Measurements from ENCODE around the gene AKNA. TPM values are rescaled to one million over a fixed set of nuclear protein-coding genes. Genes with fewer than 3 reads are reported as not detected.

Gene AKNA
- total RNA-seq, 1 experiment from 2014 or later: 3.9 TPM

GRCh38 chr9:114375386-114376175 is 12.2 kb downstream of the AKNA start:
- intact Hi-C loops (cut with micrococcal nuclease; ENCODE audit: unreplicated experiment): no loop called here
- BruUV-seq (replicated peaks): no TSS peak
- no peaks in the 10 kb centered on the region for H3K9me3 Mint-ChIP-seq (ENCODE audit: low read depth, unreplicated experiment)
- no peak for DNase-seq
- no peak for TF ChIP-seq CTCF (IDR thresholded peaks at IDR 0.05; ENCODE audit: unreplicated experiment)
- no peaks in the 10 kb centered on the region for H3K27me3 Mint-ChIP-seq (ENCODE audit: unreplicated experiment)
- CTCF ChIA-PET: no interaction called here
- H3K4me1 Mint-ChIP-seq (ENCODE audit: low read depth, unreplicated experiment): no peaks in the 10 kb centered on the region
- no peak overlapping the region for H3K4me3 Mint-ChIP-seq (ENCODE audit: low read depth, unreplicated experiment)
- no peak overlapping the region for H3K27ac Mint-ChIP-seq (ENCODE audit: unreplicated experiment)
- no peaks in the 10 kb centered on the region for H3K36me3 Mint-ChIP-seq (ENCODE audit: insufficient read depth, unreplicated experiment)

- Mint-ChIP-seq H3K36me3 (ENCODE audit: insufficient read depth, unreplicated experiment) (no peaks in the 10 kb centered on the region), H3K4me1 (ENCODE audit: low read depth, unreplicated experiment) (no peaks in the 10 kb centered on the region), H3K4me3 (ENCODE audit: low read depth, unreplicated experiment) (no peak overlapping the region), H3K9me3 (ENCODE audit: low read depth, unreplicated experiment) (no peaks in the 10 kb centered on the region), H3K27ac (ENCODE audit: unreplicated experiment) (no peak overlapping the region), H3K27me3 (ENCODE audit: unreplicated experiment) (no peaks in the 10 kb centered on the region)
- CTCF ChIA-PET: no interaction called here
- no TSS peak for BruUV-seq (replicated peaks)
- TF ChIP-seq CTCF (IDR thresholded peaks at IDR 0.05; ENCODE audit: unreplicated experiment): no peak
- DNase-seq: no peak
- intact Hi-C loops (cut with micrococcal nuclease; ENCODE audit: unreplicated experiment): no loop called here
These were observed 12.8 kb downstream of the AKNA start for GRCh38 chr9:114374936-114375335.

GRCh38 chr9:114373960-114374730 is 13.6 kb downstream of the AKNA start:
- Mint-ChIP-seq H3K4me3 (ENCODE audit: low read depth, unreplicated experiment) (no peak overlapping the region), H3K4me1 (ENCODE audit: low read depth, unreplicated experiment) (no peaks in the 10 kb centered on the region), H3K36me3 (ENCODE audit: insufficient read depth, unreplicated experiment) (no peaks in the 10 kb centered on the region), H3K9me3 (ENCODE audit: low read depth, unreplicated experiment) (no peaks in the 10 kb centered on the region), H3K27me3 (ENCODE audit: unreplicated experiment) (no peaks in the 10 kb centered on the region), H3K27ac (ENCODE audit: unreplicated experiment) (no peak overlapping the region)
- no peak for TF ChIP-seq CTCF (IDR thresholded peaks at IDR 0.05; ENCODE audit: unreplicated experiment)
- intact Hi-C loops (cut with micrococcal nuclease; ENCODE audit: unreplicated experiment): no loop called here
- DNase-seq: no peak
- CTCF ChIA-PET: interaction anchor here (0.5 kb wide), 1 partner anchor 29 kb away, joined by 4 read pairs; no protein-coding TSS in a partner anchor
- no TSS peak for BruUV-seq (replicated peaks)

- Mint-ChIP-seq H3K4me1 (ENCODE audit: low read depth, unreplicated experiment) (no peaks in the 10 kb centered on the region), H3K36me3 (ENCODE audit: insufficient read depth, unreplicated experiment) (no peaks in the 10 kb centered on the region), H3K4me3 (ENCODE audit: low read depth, unreplicated experiment) (no peak overlapping the region), H3K9me3 (ENCODE audit: low read depth, unreplicated experiment) (no peaks in the 10 kb centered on the region), H3K27ac (ENCODE audit: unreplicated experiment) (no peak overlapping the region), H3K27me3 (ENCODE audit: unreplicated experiment) (no peaks in the 10 kb centered on the region)
- intact Hi-C loops (cut with micrococcal nuclease; ENCODE audit: unreplicated experiment): no loop called here
- BruUV-seq (replicated peaks): no TSS peak
- no peak for DNase-seq
- no peak for TF ChIP-seq CTCF (IDR thresholded peaks at IDR 0.05; ENCODE audit: unreplicated experiment)
- CTCF ChIA-PET: no interaction called here
These were observed 14.8 kb downstream of the AKNA start for GRCh38 chr9:114372921-114373448.

All from Calu3 (cell line).